SK-N-SH treated with all-trans-retinoic acid at 6 μM for 48 hours (cell line): ENCODE data around the gene DYRK4.
"Not testable (repeated sequence)": the region's sequence is repeated elsewhere in the genome, so short reads cannot be mapped to it uniquely, and the experiment has no call there.

Experiments
- ARNTL ChIP-seq: fragments of 450-650 bp; formaldehyde crosslinking; IDR thresholded peaks from 2 replicates; pipeline ENCODE4 v1.5.0; 2020; ENCODE audit warnings: low read depth, mild to moderate bottlenecking, moderate library complexity, borderline replicate concordance
- CREB5 ChIP-seq: fragments of 250-450 bp; sonication (Bioruptor Pico); IDR thresholded peaks from 2 replicates; pipeline ENCODE4 v1.5.1; 2020; ENCODE audit warnings: low read depth, mild to moderate bottlenecking, moderate library complexity
- CSDC2 ChIP-seq: fragments of 250-450 bp; sonication (Bioruptor Pico); IDR thresholded peaks from 2 replicates; pipeline ENCODE4 v1.5.0; 2020; ENCODE audit warnings: mild to moderate bottlenecking, moderate library complexity
- CSRNP3 ChIP-seq: fragments of 250-450 bp; sonication (Bioruptor Pico); IDR thresholded peaks from 2 replicates; pipeline ENCODE4 v1.5.1; 2021; ENCODE audit warnings: mild to moderate bottlenecking, moderate library complexity
- GLIS3 ChIP-seq: fragments of 250-450 bp; sonication (Bioruptor Pico); IDR thresholded peaks from 2 replicates; pipeline ENCODE4 v1.5.0; 2020; ENCODE audit warnings: mild to moderate bottlenecking, moderate library complexity
- PATZ1 ChIP-seq: fragments of 250-450 bp; sonication (Bioruptor Pico); IDR thresholded peaks from 2 replicates; pipeline ENCODE4 v1.8.0; 2020; ENCODE audit warnings: mild to moderate bottlenecking, moderate library complexity, borderline replicate concordance
- PPARA ChIP-seq: fragments of 250-450 bp; sonication (Bioruptor Pico); IDR thresholded peaks from 2 replicates; pipeline ENCODE4 v1.5.0; 2020; ENCODE audit warnings: mild to moderate bottlenecking, borderline replicate concordance
- RARB ChIP-seq: fragments of 250-450 bp; sonication (Bioruptor Pico); IDR thresholded peaks from 2 replicates; pipeline ENCODE4 v1.8.0; 2021; ENCODE audit warnings: mild to moderate bottlenecking, moderate library complexity
- SNAI2 ChIP-seq: fragments of 250-450 bp; sonication (Bioruptor Pico); IDR thresholded peaks from 2 replicates; pipeline ENCODE4 v1.5.0; 2020; ENCODE audit warnings: mild to moderate bottlenecking, moderate library complexity
- TCF4 ChIP-seq: fragments of 250-450 bp; sonication (Bioruptor Pico); IDR thresholded peaks from 2 replicates; pipeline ENCODE4 v1.8.0; 2021; ENCODE audit warnings: mild to moderate bottlenecking, moderate library complexity, borderline replicate concordance
- TSHZ2 ChIP-seq: fragments of 250-450 bp; sonication (Bioruptor Pico); IDR thresholded peaks from 2 replicates; pipeline ENCODE4 v1.5.0; 2020; ENCODE audit warnings: mild to moderate bottlenecking, moderate library complexity
- ZFP30 ChIP-seq: fragments of 450-650 bp; formaldehyde crosslinking; IDR thresholded peaks from 2 replicates; pipeline ENCODE4 v1.5.0; 2022; ENCODE audit warnings: mild to moderate bottlenecking, moderate library complexity
- ZNF8 ChIP-seq: fragments of 450-650 bp; formaldehyde crosslinking; IDR thresholded peaks from 2 replicates; pipeline ENCODE4 v1.5.0; 2020; ENCODE audit warnings: mild to moderate bottlenecking, moderate library complexity

GRCh38 chr12:4523443-4523842, 38.6 kb upstream of the DYRK4 start:
- TF ChIP-seq PATZ1; ZNF8 (CRISPR knock-in tag); ARNTL (CRISPR knock-in tag); TSHZ2 (CRISPR knock-in tag); SNAI2 (CRISPR knock-in tag); GLIS3 (CRISPR knock-in tag); ZFP30 (CRISPR knock-in tag); CSRNP3 (CRISPR knock-in tag); TCF4 (CRISPR knock-in tag); PPARA (CRISPR knock-in tag); CREB5 (CRISPR knock-in tag); CSDC2 (CRISPR knock-in tag); RARB (CRISPR knock-in tag): not testable (repeated sequence)
